ENCODE data around the gene PCDHA10. TPM values are rescaled to one million over a fixed set of nuclear protein-coding genes. Genes with fewer than 3 reads are reported as not detected.
"Not testable (repeated sequence)": the region's sequence is repeated elsewhere in the genome, so short reads cannot be mapped to it uniquely, and the experiment has no call there.

Gene PCDHA10
- total and polyA plus RNA-seq, 2 of the 4 experiments (the other 2 are of a cell fraction), result under 0.01 to 0.02 TPM

GRCh38 chr5:140808241-140808888 lies 47.3 kb upstream of the PCDHA10 start:
- H2AFZ ChIP-seq (replicated peaks; ENCODE audit: low read length, poor library complexity); H4K8ac ChIP-seq (ENCODE audit: low read depth in 2 of 2, low read length in 2 of 2); H3K79me1 ChIP-seq (ENCODE audit: low read depth in 1 of 2, low read length in 2 of 2); H2AK5ac ChIP-seq (ENCODE audit: low read depth, low read length); H3K4me2 ChIP-seq (ENCODE audit: low read depth, low read length); POLR2A ChIA-PET (ENCODE audit: unreplicated experiment); H4K5ac ChIP-seq (ENCODE audit: low read depth, low read length); H3K4me3 ChIP-seq (ENCODE audit: insufficient read depth, low read depth, low read length); H3K4me1 ChIP-seq (ENCODE audit: control insufficient read depth, insufficient read depth, low read length); H3K9me1 ChIP-seq (ENCODE audit: insufficient read depth, low read length); H2BK20ac ChIP-seq (ENCODE audit: low read depth, low read length); H3K36me3 ChIP-seq (ENCODE audit: control insufficient read depth, insufficient read depth, low read length); H2BK15ac ChIP-seq (ENCODE audit: low read depth, low read length); H3K14ac ChIP-seq (replicated peaks; ENCODE audit: low read depth, low read length); H3K9ac ChIP-seq (ENCODE audit: low read depth, low read length); H2BK120ac ChIP-seq (ENCODE audit: low read depth, low read length); H4K20me1 ChIP-seq (ENCODE audit: insufficient read depth, low read length); H3K23ac ChIP-seq (ENCODE audit: low read depth, low read length); intact Hi-C loops (cut with micrococcal nuclease); H3K27me3 ChIP-seq (ENCODE audit: control insufficient read depth, insufficient read depth, low read length); H3K18ac ChIP-seq (ENCODE audit: low read depth, low read length); ATAC-seq (ENCODE audit: low read depth); in situ Hi-C loops (cut with MboI; ENCODE audit: low sequenced_read_pairs); CTCF ChIA-PET; dilution Hi-C loops (cut with HindIII; ENCODE audit: low sequenced_read_pairs, unreplicated experiment); DNase-seq; H2AK9ac ChIP-seq (replicated peaks; ENCODE audit: low read depth, low read length, poor library complexity); H2BK5ac ChIP-seq (ENCODE audit: low read depth, low read length, poor library complexity, severe bottlenecking); BruUV-seq (replicated peaks); H3K4ac ChIP-seq (ENCODE audit: low read depth, low read length); H3K27ac ChIP-seq (ENCODE audit: insufficient read depth, low read length); H3K56ac ChIP-seq (ENCODE audit: extremely low read depth, insufficient read depth, low read length); H4K91ac ChIP-seq (ENCODE audit: insufficient read depth, low read depth, low read length): not testable (repeated sequence)
- H3K9me3 ChIP-seq (ENCODE audit: control insufficient read depth, insufficient read depth, low read length), result peaks cover 14% of the 10 kb centered on the region
- WGBS, 2 experiments (ENCODE audit: extremely low coverage in 2 of 2, insufficient read length in 1 of 2), result 67% methylated on average over 40 of the region's 62 CpGs; no CpG with 5 or more reads in 1 of the 2 experiments
